DMS 273 treated with DMSO at 0.1 percent for 48 hours (cell line): Measurements from ENCODE around the gene C5.
A peak's percentile ranks its signal among the peaks of the same experiment; 100 is the strongest.
"Not testable (repeated sequence)": the region's sequence is repeated elsewhere in the genome, so short reads cannot be mapped to it uniquely, and the experiment has no call there.

Source experiments
- DNase-seq: peaks from one replicate; lab custom pipeline; 2025; lab: John Stamatoyannopoulos, UW

Gene C5

GRCh38 chr9:121050128-121050988 is at the start of gene C5:
TSS of gene C5 (minus strand) at chr9:121050275. CDS start at chr9:121050246, 29 bp downstream.
- no peak for DNase-seq

GRCh38 chr9:121098567-121099198 is 48.6 kb upstream of the C5 start:
- no peak for DNase-seq

GRCh38 chr9:121095057-121095456 is 45.0 kb upstream of the C5 start:
- DNase-seq: no peak

- DNase-seq: not testable (repeated sequence)
These were observed 40.7 kb upstream of the C5 start for GRCh38 chr9:121090743-121091142.

GRCh38 chr9:121088576-121088975 is 38.5 kb upstream of the C5 start:
- no peak for DNase-seq

GRCh38 chr9:121085661-121086060 is 35.6 kb upstream of the C5 start:
- no peak for DNase-seq

- no peak for DNase-seq
These were observed 32.0 kb upstream of the C5 start for GRCh38 chr9:121082075-121082474.

- DNase-seq: no peak
These were observed 25.4 kb upstream of the C5 start for GRCh38 chr9:121075251-121076036.

GRCh38 chr9:121074370-121075250 is 24.5 kb upstream of the C5 start, which contains the start of gene CNTRL:
TSS of gene CNTRL (plus strand) at chr9:121074955. CDS start at chr9:121088327, 13,372 bp downstream.
- DNase-seq: peak; percentile 88

GRCh38 chr9:121073038-121073437 is 23.0 kb upstream of the C5 start:
- DNase-seq: no peak

- no peak for DNase-seq
These were observed 21.8 kb upstream of the C5 start for GRCh38 chr9:121071756-121072421.

- DNase-seq: no peak
These were observed 21.3 kb upstream of the C5 start for GRCh38 chr9:121071370-121071755.

GRCh38 chr9:121069396-121069795 is 19.3 kb upstream of the C5 start:
- no peak for DNase-seq

- no peak for DNase-seq
These were observed 17.6 kb upstream of the C5 start for GRCh38 chr9:121067640-121068039.

GRCh38 chr9:121066850-121067249 is 16.8 kb upstream of the C5 start:
- no peak for DNase-seq

- DNase-seq: peak; percentile 70
These were observed 10.0 kb upstream of the C5 start for GRCh38 chr9:121059998-121060636.

GRCh38 chr9:121059513-121059912 is 9.4 kb upstream of the C5 start:
- no peak for DNase-seq

- DNase-seq: no peak
These were observed 7.7 kb upstream of the C5 start for GRCh38 chr9:121057821-121058220.

- no peak for DNase-seq
These were observed 5.6 kb upstream of the C5 start for GRCh38 chr9:121055642-121056143.

GRCh38 chr9:121053544-121053943 is 3.5 kb upstream of the C5 start:
- DNase-seq: no peak
